ENCODE results near the gene CSPG4. TPM values are rescaled to one million over a fixed set of nuclear protein-coding genes. Genes with fewer than 3 reads are reported as not detected.
"Not testable (repeated sequence)": the region's sequence is repeated elsewhere in the genome, so short reads cannot be mapped to it uniquely, and the experiment has no call there.

The CSPG4 gene
- total and polyA plus RNA-seq, 10 of the 15 experiments (the other 5 are each of a cell fraction or from before 2014, with no cell fraction given): 0.02 to 2.2 (median 0.76) TPM

DNA sequence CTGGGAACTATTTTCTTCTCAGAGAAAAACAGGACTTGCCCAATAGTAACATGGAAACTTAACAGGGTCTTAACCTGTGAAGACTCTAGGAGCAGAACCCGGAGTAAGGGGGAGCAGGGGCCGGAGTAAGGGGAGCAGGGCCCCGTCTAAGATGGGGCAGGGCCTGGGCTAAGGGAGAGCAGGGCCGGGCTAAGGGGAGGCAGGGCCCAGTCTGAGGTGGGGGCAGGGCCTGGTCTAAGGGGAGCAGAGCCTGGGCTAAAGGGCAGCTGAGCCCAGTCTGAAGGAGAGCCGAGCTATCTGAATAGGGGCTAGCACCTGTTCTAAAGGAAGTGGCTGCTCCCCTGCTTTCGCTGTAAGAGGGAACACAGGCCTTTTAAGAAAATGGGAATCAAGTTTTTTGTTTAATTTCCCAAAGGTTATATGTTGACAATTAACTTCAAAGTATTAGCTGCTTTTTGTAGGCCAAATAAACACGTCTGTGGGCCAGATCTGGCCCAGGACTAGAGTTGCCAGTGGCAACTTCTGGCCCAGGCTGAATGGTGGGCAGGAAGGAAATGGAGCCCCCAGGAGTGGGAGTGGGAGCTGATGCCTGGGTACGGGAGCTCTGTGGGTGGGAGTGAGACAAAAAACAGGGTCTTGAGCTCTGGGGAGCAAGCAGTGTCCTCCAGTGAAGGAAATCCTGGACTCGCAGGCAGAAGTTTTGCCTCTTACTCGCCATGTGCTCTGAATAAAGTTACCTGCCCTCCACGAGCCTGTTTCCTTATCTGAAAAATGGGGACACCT, 32.5 kb downstream of the CSPG4 start (continued):
- TF ChIP-seq, protein P1, sequence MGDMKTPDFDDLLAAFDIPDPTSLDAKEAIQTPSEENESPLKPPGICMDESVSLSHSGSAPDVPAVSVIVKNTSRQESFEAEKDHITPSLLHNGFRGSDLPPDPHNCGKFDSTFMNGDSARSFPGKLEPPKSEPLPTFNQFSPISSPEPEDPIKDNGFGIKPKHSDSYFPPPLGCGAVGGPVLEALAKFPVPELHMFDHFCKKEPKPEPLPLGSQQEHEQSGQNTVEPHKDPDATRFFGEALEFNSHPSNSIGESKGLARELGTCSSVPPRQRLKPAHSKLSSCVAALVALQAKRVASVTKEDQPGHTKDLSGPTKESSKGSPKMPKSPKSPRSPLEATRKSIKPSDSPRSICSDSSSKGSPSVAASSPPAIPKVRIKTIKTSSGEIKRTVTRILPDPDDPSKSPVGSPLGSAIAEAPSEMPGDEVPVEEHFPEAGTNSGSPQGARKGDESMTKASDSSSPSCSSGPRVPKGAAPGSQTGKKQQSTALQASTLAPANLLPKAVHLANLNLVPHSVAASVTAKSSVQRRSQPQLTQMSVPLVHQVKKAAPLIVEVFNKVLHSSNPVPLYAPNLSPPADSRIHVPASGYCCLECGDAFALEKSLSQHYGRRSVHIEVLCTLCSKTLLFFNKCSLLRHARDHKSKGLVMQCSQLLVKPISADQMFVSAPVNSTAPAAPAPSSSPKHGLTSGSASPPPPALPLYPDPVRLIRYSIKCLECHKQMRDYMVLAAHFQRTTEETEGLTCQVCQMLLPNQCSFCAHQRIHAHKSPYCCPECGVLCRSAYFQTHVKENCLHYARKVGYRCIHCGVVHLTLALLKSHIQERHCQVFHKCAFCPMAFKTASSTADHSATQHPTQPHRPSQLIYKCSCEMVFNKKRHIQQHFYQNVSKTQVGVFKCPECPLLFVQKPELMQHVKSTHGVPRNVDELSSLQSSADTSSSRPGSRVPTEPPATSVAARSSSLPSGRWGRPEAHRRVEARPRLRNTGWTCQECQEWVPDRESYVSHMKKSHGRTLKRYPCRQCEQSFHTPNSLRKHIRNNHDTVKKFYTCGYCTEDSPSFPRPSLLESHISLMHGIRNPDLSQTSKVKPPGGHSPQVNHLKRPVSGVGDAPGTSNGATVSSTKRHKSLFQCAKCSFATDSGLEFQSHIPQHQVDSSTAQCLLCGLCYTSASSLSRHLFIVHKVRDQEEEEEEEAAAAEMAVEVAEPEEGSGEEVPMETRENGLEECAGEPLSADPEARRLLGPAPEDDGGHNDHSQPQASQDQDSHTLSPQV (IDR thresholded peaks at IDR 0.05): no peak
- TF ChIP-seq MLLT1 (IDR thresholded peaks at IDR 0.05): no peak

DNA sequence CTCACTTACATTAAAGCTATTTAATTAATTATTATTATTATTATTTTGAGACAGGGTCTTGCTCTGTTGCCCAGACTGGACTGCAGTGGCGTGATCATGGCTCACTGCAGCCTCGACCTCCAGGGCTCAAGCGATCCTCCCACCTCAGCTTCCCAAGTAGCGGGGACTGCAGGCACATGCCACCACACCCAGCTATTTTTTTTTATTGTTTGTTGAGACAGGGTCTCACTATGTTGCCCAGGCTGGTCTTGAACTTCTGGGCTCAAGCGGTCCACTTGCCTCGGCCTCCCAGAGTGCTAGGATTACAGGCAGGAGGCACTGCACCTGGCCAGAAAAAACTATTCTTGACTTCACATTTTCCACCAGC, 34.3 kb downstream of the CSPG4 start:
- H4K20me1 ChIP-seq (ENCODE audit: control insufficient read depth, insufficient read depth); H3K9ac ChIP-seq (ENCODE audit: control insufficient read depth, insufficient read depth, low read length); H3K4me3 ChIP-seq; H3K27ac ChIP-seq (ENCODE audit: control insufficient read depth, insufficient read depth); H3K4me2 ChIP-seq (ENCODE audit: control insufficient read depth, insufficient read depth); BruUV-seq (replicated peaks); ATAC-seq; H3K9me3 ChIP-seq (replicated peaks; ENCODE audit: control insufficient read depth, insufficient read depth, low read length); H3K27me3 ChIP-seq (replicated peaks in 1 of 2; ENCODE audit: control insufficient read depth in 2 of 2, insufficient read depth in 2 of 2, low read length in 1 of 2); DNase-seq (ENCODE audit: low read depth, low spot score); H2AFZ ChIP-seq (ENCODE audit: control insufficient read depth, low read depth, low read length); H3K4me1 ChIP-seq (ENCODE audit: control insufficient read depth, insufficient read depth, low read length); H3K79me2 ChIP-seq (ENCODE audit: control insufficient read depth, insufficient read depth, low read length); FAIRE-seq; intact Hi-C loops (cut with micrococcal nuclease; ENCODE audit: unreplicated experiment); H3K36me3 ChIP-seq (ENCODE audit: control insufficient read depth in 2 of 2, insufficient read depth in 2 of 2, low read length in 1 of 2); RAD21 ChIA-PET (ENCODE audit: unreplicated experiment); in situ Hi-C loops (cut with MboI): not testable (repeated sequence)
- ChIA-PET CTCF (interaction anchor here (1.0 to 2.5 kb wide), 3 partner anchors 47 to 310 kb away, joined by 3 to 10 read pairs (median 3); partner anchors contain the start of gene MAN2C1), POLR2A (interaction anchor here (1.0 kb wide), 1 partner anchor 38 kb away, joined by 3 read pairs; the partner anchor contains the start of gene IMP3), SMC1A (ENCODE audit: uncharacterized antibody, unreplicated experiment) (interaction anchor here (0.5 kb wide), 1 partner anchor 182 kb away, joined by 3 read pairs; no protein-coding TSS in a partner anchor)
- whole genome bisulfite sequencing (ENCODE audit: insufficient coverage, insufficient replicate concordance, low lambda C conversion rate, missing lambda C conversion rate): 31% methylated on average over 6 of the region's 6 CpGs
